ENCODE measurements around the gene HOXC6.

HOXC6 gene

DNA sequence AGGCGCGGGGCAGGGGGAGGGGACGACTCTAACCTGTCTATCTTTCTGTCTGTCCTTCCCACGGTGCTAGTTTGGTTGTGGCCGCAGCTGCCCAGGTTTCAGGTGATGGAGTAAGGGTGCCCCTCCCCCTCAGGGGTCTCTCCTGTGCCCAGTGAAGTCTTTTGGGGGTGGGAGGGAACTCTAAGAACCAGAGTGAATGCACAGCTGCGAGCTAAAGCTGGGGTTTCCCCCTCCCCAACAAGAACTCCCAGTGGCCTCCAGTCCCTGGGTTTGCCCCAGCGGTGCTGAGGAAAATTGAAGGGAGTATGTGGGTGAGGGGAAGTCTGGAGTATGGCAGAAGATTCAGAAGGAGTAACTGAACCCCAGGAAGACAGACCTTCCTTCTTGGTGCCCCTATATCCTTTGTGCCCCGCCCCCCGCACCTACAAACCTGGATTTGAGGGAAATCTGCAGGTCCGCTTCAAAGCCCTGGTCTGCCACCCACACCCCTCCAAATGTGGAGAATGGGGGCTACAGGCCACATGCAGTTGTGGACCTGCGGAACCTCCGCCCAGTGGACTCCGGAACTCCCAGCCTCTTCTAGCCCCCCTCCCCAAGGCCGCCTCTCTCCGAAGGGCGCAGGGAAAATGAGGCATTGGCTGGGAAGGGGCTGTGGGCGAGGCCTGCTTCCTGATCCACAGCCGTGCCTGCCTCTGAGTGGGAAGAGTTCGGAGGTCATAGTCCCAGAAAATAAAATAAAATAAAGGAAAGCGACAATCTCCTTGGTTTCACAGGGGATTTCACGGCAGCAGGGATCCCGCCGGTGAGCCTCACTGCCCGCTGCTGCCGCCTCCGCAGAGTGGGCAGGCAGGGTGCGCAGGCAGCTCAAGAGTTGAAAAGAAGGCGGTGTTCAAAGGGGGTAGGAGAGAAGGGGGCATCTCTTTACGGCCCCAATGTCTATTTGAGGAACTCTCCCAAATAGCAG is 31.7 kb upstream of the HOXC6 start:
- peak overlapping the region; percentile 69 for H3K27ac ChIP-seq
- TF ChIP-seq, protein P1, sequence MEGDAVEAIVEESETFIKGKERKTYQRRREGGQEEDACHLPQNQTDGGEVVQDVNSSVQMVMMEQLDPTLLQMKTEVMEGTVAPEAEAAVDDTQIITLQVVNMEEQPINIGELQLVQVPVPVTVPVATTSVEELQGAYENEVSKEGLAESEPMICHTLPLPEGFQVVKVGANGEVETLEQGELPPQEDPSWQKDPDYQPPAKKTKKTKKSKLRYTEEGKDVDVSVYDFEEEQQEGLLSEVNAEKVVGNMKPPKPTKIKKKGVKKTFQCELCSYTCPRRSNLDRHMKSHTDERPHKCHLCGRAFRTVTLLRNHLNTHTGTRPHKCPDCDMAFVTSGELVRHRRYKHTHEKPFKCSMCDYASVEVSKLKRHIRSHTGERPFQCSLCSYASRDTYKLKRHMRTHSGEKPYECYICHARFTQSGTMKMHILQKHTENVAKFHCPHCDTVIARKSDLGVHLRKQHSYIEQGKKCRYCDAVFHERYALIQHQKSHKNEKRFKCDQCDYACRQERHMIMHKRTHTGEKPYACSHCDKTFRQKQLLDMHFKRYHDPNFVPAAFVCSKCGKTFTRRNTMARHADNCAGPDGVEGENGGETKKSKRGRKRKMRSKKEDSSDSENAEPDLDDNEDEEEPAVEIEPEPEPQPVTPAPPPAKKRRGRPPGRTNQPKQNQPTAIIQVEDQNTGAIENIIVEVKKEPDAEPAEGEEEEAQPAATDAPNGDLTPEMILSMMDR (IDR thresholded peaks at IDR 0.05) = no peak
- no peak for TF ChIP-seq ZFX (IDR thresholded peaks at IDR 0.05; ENCODE audit: borderline replicate concordance)

DNA sequence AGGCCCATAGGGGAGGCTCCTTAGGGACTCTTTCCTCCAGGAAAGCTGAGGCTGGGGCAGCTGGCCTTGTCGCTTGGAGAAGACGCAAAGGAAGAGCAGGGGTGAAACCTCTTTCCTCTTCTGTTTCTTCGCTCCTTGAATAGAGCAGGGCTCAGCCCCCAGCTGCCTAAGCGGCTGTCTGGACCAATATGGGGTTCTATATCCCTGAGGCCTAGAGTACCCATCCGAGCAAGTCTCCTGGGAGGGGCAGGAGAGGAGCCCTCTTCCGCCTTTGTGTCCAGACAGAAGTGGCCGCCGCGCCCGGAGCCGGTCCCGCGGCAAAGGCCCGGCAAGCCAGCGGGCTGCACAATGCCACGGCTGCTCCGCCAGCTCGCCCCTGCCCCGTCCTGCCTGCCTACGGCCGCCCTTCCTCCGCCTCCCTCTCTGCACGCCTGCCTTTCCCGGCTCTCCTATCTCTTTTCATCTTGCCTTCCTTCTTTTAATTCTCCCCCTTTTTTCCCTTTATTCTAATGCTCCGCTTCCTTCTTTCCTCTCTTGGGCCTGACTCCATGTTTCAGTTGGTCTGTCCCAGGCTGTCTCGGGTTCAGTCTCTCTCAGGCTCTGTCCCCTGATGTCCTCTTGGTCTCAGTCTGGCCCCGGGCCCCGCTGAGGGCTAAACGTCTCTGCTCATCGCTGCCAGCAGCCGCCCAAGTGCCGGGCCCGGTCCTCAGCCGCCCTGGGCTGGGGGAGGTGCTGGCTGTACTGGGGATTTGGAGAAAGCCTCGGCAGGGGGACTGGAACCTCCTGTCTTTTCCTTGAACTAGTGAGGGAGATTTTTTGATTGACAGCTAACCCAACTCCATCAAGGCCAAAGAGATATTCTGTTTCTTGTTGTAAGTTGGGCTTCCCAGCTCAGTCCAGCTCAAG is 30.8 kb upstream of the HOXC6 start:
- TF ChIP-seq ZFX (IDR thresholded peaks at IDR 0.05; ENCODE audit: borderline replicate concordance) = no peak
- TF ChIP-seq, protein P1 (IDR thresholded peaks at IDR 0.05) = no peak
- H3K27ac ChIP-seq = peak overlapping the region; percentile 41

DNA sequence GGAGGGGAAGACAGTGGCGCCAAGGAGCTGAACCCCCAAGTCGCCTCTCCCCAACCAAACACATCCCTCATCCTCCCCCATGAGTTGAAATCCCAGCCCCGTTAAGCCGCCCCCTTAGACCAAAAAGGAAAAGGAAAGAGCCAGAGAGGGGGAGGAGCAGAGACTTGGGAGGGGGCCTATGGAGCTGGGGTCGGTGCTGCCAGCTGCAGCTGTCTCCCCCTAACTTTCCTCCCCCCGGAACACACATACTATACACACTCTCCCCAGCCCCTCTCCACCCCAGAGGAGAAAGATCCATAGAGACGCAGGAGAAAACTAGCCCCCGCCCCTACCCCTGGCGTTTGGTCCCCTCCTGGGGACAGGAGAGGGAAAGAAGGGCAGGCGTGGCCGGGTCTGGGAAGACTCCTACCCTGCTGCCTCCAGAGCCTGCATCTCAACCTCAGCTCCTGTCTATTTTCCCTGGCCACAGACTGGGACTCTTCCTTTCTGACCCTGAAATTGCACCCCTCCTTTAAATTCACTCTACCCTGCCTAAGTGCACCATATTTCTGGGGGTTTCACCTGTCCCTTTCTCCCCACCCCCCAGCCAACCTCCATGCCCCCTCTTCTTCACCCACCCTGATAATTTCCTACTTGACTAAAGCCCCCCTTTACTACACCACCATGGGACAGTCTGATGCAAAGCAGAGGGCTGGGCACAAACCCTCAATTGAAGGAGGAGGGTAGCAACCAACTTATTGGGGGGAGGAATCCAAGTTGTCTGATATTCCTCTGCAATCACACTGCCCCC is 29.9 kb upstream of the HOXC6 start:
- H3K27ac ChIP-seq = peak overlapping the region; percentile 86
- TF ChIP-seq, protein P1 (IDR thresholded peaks at IDR 0.05) = no peak
- no peak for TF ChIP-seq ZFX (IDR thresholded peaks at IDR 0.05; ENCODE audit: borderline replicate concordance)

DNA sequence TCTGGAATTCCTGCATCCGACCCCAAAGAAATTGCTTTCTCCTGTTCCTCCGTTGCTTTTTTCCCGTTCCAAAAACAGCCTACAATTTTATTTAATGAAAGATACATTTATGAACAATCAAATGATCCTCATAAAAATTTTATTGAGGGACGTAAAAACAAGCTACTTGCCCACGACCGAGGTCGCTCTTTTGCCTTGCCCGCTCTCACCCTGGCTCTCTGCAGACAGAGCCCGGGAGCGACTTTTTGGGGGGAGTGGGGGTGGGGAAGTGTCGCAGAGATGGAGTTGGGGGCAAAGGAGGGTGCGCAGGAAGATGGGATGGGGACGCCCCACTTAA is 29.4 kb upstream of the HOXC6 start:
- TF ChIP-seq, protein P1 (IDR thresholded peaks at IDR 0.05) = no peak
- no peak for TF ChIP-seq ZFX (IDR thresholded peaks at IDR 0.05; ENCODE audit: borderline replicate concordance)
- H3K27ac ChIP-seq = peak overlapping the region; percentile 86

DNA sequence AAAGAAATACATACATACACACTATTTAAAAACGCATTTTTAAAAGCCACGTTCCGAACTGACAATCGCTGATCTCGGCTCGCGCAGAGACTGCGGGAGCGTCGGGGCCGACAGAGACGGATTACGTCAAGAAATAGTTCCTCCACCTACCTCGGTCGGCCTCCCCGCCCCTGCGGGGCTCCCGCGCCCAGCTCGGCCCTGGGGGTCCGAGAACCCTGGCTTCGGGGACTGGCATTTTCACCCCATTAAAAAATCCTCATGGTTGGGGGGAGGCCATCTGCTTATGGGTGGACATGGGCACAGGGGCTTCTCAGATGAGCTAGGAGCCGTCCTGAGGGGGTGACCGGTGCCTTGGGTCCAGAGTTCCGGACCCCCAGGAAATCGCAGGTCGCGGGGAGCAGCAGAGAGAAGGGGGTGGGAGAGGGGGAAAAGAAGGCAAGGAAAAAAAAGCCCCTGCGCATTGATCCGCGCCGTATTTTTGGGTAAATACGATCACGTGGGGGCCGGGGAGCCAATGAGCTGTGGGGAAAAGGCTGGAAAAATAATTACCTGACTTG is 28.6 kb upstream of the HOXC6 start:
- peak overlapping the region; percentile 86 for H3K27ac ChIP-seq
- no peak for TF ChIP-seq ZFX (IDR thresholded peaks at IDR 0.05; ENCODE audit: borderline replicate concordance)
- TF ChIP-seq, protein P1 (IDR thresholded peaks at IDR 0.05) = no peak
